ENCODE measurements around the gene TDP2. TPM values are rescaled to one million over a fixed set of nuclear protein-coding genes. Genes with fewer than 3 reads are reported as not detected.

The TDP2 gene
- total RNA-seq, 4 donors from 2014 or later = 29.2 to 53.1 (median 42.2) TPM

DNA sequence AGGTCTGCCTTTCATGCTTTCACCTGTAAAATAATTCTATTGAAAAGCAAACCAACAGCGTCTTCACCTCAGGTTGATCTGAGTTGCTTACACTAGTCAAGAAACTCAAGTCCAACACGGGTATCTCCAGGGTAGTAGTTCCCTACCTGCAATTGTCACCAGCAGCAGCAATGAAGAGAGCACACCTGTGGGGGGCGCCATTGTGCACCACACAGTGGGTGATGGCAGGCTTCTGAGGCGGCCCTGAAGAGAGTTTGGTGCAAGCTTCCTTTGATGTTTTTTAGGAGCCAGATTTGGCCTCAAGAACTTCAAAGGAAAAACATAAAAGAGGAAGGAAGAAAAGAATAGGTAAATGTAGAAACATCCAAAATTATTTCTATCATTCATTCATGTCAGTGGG, 65.8 kb downstream of the TDP2 start:
- Histone ChIP-seq H3K4me1 (no peaks in the 10 kb centered on the region), H3K9me3 (no peaks in the 10 kb centered on the region), H3K27ac (no peak overlapping the region), H3K27me3 (peaks cover 8% of the 10 kb centered on the region), H3K4me3 (no peak overlapping the region), H3K36me3 (no peaks in the 10 kb centered on the region)
- 41 to 79% methylated on average over 2 to 4 of the region's 4 CpGs for WGBS, 2 donors (ENCODE audit: low coverage in 1 of 2)
- TF ChIP-seq EP300 (IDR thresholded peaks at IDR 0.05) (no peak), POLR2A (IDR thresholded peaks at IDR 0.05) (no peak), POLR2AphosphoS5 (IDR thresholded peaks at IDR 0.05) (no peak)
- TF ChIP-seq, protein P1, sequence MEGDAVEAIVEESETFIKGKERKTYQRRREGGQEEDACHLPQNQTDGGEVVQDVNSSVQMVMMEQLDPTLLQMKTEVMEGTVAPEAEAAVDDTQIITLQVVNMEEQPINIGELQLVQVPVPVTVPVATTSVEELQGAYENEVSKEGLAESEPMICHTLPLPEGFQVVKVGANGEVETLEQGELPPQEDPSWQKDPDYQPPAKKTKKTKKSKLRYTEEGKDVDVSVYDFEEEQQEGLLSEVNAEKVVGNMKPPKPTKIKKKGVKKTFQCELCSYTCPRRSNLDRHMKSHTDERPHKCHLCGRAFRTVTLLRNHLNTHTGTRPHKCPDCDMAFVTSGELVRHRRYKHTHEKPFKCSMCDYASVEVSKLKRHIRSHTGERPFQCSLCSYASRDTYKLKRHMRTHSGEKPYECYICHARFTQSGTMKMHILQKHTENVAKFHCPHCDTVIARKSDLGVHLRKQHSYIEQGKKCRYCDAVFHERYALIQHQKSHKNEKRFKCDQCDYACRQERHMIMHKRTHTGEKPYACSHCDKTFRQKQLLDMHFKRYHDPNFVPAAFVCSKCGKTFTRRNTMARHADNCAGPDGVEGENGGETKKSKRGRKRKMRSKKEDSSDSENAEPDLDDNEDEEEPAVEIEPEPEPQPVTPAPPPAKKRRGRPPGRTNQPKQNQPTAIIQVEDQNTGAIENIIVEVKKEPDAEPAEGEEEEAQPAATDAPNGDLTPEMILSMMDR (IDR thresholded peaks at IDR 0.05) = no peak
- no peak for ATAC-seq

Other genes with a start within 250 kb of the TDP2 start
- gene GPLD1, start 177.3 kb downstream of the TDP2 start, total RNA-seq = 1 to 10 TPM; 3.8 to 7.8 (median 5.6) TPM
- gene ALDH5A1, start 171.9 kb downstream of the TDP2 start, total RNA-seq = 1 to 10 TPM; 1.5 to 3.4 (median 3.1) TPM
- under 1 TPM in 1 of 4 donors, not detected in 3; 0.27 TPM for gene KIAA0319, start 20.7 kb downstream of the TDP2 start, total RNA-seq
- gene ACOT13, start 178 bp upstream of the TDP2 start, total RNA-seq = 1 to 10 TPM; 3.4 to 8.9 (median 6.8) TPM
- 10 to 100 TPM; 32.8 to 65.8 (median 45.2) TPM for gene C6orf62, start 52.3 kb upstream of the TDP2 start, total RNA-seq
- gene GMNN, start 108.0 kb upstream of the TDP2 start, total RNA-seq = 1 to 10 TPM; 2.7 to 9.7 (median 4.0) TPM
- under 1 TPM in 1 of 4 donors, not detected in 3; 0.54 TPM for gene ARMH2, start 132.0 kb upstream of the TDP2 start, total RNA-seq